Measurements from ENCODE around the gene PPP3CA. TPM values are rescaled to one million over a fixed set of nuclear protein-coding genes. Genes with fewer than 3 reads are reported as not detected.

The PPP3CA gene
- polyA plus RNA-seq, 1 donor (not counting 4 experiments of a cell fraction or from before 2014, with no cell fraction given): 43.3 TPM

DNA sequence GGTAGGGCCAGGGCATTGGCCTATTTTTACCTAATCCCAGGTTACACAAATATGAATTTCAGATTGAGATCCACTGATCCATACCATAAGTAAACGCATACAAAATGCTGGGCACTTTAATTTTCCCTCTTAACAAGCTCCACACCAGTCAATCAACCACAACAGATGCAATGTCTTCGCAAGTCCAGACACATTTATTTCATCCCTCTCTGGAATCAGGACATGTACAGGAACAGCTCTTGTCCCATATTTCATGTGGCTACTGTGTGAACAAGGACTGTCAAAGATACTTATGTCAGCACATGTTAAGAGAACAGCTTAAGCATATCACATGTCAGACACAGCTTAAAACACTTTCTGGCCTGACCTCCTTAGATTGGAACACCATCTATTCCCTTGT lies 145.9 kb downstream of the PPP3CA start:
- no peaks in the 10 kb centered on the region for H3K27me3 ChIP-seq (ENCODE audit: control insufficient read depth, extremely low read depth, insufficient read depth, low read length)
- peaks cover 18% of the 10 kb centered on the region for H3K4me1 ChIP-seq (ENCODE audit: control insufficient read depth, extremely low read depth, insufficient read depth, low read length)
- no peak overlapping the region for H3K9ac ChIP-seq (ENCODE audit: control insufficient read depth, extremely low read depth, insufficient read depth, low read length)
- no peaks in the 10 kb centered on the region for H3K9me3 ChIP-seq (ENCODE audit: control insufficient read depth, low read depth, low read length)
- H3K4me3 ChIP-seq (ENCODE audit: control insufficient read depth in 2 of 3, extremely low read depth in 1 of 3, insufficient read depth in 2 of 3, low read depth in 1 of 3, low read length in 3 of 3): no peak overlapping the region
- TF ChIP-seq, protein P1, sequence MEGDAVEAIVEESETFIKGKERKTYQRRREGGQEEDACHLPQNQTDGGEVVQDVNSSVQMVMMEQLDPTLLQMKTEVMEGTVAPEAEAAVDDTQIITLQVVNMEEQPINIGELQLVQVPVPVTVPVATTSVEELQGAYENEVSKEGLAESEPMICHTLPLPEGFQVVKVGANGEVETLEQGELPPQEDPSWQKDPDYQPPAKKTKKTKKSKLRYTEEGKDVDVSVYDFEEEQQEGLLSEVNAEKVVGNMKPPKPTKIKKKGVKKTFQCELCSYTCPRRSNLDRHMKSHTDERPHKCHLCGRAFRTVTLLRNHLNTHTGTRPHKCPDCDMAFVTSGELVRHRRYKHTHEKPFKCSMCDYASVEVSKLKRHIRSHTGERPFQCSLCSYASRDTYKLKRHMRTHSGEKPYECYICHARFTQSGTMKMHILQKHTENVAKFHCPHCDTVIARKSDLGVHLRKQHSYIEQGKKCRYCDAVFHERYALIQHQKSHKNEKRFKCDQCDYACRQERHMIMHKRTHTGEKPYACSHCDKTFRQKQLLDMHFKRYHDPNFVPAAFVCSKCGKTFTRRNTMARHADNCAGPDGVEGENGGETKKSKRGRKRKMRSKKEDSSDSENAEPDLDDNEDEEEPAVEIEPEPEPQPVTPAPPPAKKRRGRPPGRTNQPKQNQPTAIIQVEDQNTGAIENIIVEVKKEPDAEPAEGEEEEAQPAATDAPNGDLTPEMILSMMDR (optimal IDR thresholded peaks at IDR 0.05 in 1 of 3, IDR thresholded peaks at IDR 0.05 in 1 of 3, conservative IDR thresholded peaks at IDR 0.05 in 1 of 3; ENCODE audit: extremely low read depth in 1 of 3, insufficient read depth in 2 of 3, low read length in 3 of 3): no peak
- no peak for TF ChIP-seq EZH2 (IDR thresholded peaks at IDR 0.05; ENCODE audit: low read length)
- H3K9me1 ChIP-seq (ENCODE audit: control insufficient read depth, extremely low read depth, insufficient read depth, low read length): peaks cover 6% of the 10 kb centered on the region
- DNase-seq (ENCODE audit: low read depth, low spot score) (peak; percentile 44), FAIRE-seq (peak; percentile 92)
- H2AFZ ChIP-seq (ENCODE audit: control insufficient read depth, low read length): no peak overlapping the region
- peaks cover 0 to 1% of the 10 kb centered on the region in 2 experiments for H3K36me3 ChIP-seq (ENCODE audit: control insufficient read depth in 2 of 2, extremely low read depth in 1 of 2, insufficient read depth in 2 of 2, low read length in 2 of 2)
- H3K27ac ChIP-seq (ENCODE audit: control insufficient read depth, insufficient read depth, low read length): peak overlapping the region; percentile 27
- H4K20me1 ChIP-seq (ENCODE audit: control insufficient read depth, extremely low read depth, insufficient read depth, low read length): no peaks in the 10 kb centered on the region
- dilution Hi-C loops (cut with MboI; ENCODE audit: extremely low pct_ligation_motif_present, low sequenced_read_pairs): no loop called here
- H3K4me2 ChIP-seq (ENCODE audit: control insufficient read depth, extremely low read depth, insufficient read depth, low read depth, low read length): peak overlapping the region; percentile 44
- peaks cover 68% of the 10 kb centered on the region for H3K79me2 ChIP-seq (ENCODE audit: control insufficient read depth, insufficient read depth, low read length)

DNA sequence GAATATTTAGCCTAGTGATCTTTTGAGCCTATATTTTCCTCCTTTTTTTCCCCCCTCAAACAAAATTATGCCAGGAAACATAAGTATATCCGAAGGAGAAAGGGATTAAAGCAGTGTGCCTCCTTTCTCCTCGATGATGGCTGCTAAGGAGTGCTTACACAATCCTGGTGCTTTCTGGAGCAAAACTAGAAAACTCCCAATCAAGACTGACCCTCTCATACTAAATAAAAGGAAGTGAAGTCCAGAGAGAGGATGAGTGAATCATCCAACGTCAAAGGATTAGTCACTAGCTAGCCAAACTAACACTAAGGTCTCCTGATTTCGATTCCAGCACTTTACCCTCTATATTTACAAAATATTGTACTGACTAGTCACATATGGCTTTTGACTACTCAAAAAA lies 146.8 kb downstream of the PPP3CA start:
- Histone ChIP-seq H3K4me1 (ENCODE audit: control insufficient read depth, extremely low read depth, insufficient read depth, low read length) (peaks cover 18% of the 10 kb centered on the region), H3K27ac (ENCODE audit: control insufficient read depth, insufficient read depth, low read length) (no peak overlapping the region), H3K9me3 (ENCODE audit: control insufficient read depth, low read depth, low read length) (no peaks in the 10 kb centered on the region), H3K79me2 (ENCODE audit: control insufficient read depth, insufficient read depth, low read length) (peaks cover 64% of the 10 kb centered on the region), H3K9ac (ENCODE audit: control insufficient read depth, extremely low read depth, insufficient read depth, low read length) (no peak overlapping the region), H3K36me3 (ENCODE audit: control insufficient read depth in 2 of 2, extremely low read depth in 1 of 2, insufficient read depth in 2 of 2, low read length in 2 of 2) (peaks cover 1 to 2% of the 10 kb centered on the region in 2 experiments), H3K27me3 (ENCODE audit: control insufficient read depth, extremely low read depth, insufficient read depth, low read length) (no peaks in the 10 kb centered on the region), H3K4me3 (ENCODE audit: control insufficient read depth in 2 of 3, extremely low read depth in 1 of 3, insufficient read depth in 2 of 3, low read depth in 1 of 3, low read length in 3 of 3) (no peak overlapping the region), H3K9me1 (ENCODE audit: control insufficient read depth, extremely low read depth, insufficient read depth, low read length) (peaks cover 6% of the 10 kb centered on the region), H4K20me1 (ENCODE audit: control insufficient read depth, extremely low read depth, insufficient read depth, low read length) (no peaks in the 10 kb centered on the region), H3K4me2 (ENCODE audit: control insufficient read depth, extremely low read depth, insufficient read depth, low read depth, low read length) (peak overlapping the region; percentile 1), H2AFZ (ENCODE audit: control insufficient read depth, low read length) (no peak overlapping the region)
- dilution Hi-C loops (cut with MboI; ENCODE audit: extremely low pct_ligation_motif_present, low sequenced_read_pairs): no loop called here
- TF ChIP-seq, protein P1 (optimal IDR thresholded peaks at IDR 0.05 in 1 of 3, IDR thresholded peaks at IDR 0.05 in 1 of 3, conservative IDR thresholded peaks at IDR 0.05 in 1 of 3; ENCODE audit: extremely low read depth in 1 of 3, insufficient read depth in 2 of 3, low read length in 3 of 3): no peak
- no peak for TF ChIP-seq EZH2 (IDR thresholded peaks at IDR 0.05; ENCODE audit: low read length)
- no peak for DNase-seq (ENCODE audit: low read depth, low spot score)
- FAIRE-seq: peak; percentile 86
